HepG2 (cell line): ENCODE measurements around the gene LZTS2. TPM values are rescaled to one million over a fixed set of nuclear protein-coding genes. Genes with fewer than 3 reads are reported as not detected.

ENCODE experiments used
- ARID4A ChIP-seq: sonication (generic); formaldehyde crosslinking; IDR thresholded peaks from 2 replicates; pipeline ENCODE4 v1.5.0; 2020; ENCODE audit warnings: mild to moderate bottlenecking, missing genetic modification reagents, borderline replicate concordance
- CCAR2 ChIP-seq: fragments of 200-400 bp; formaldehyde crosslinking; optimal IDR thresholded peaks from 2 replicates; pipeline ENCODE3; 2018; ENCODE audit warnings: low read depth, mild to moderate bottlenecking, low read length, moderate library complexity
- CHD2 ChIP-seq: IDR thresholded peaks from 2 replicates; pipeline ENCODE4 v1.6.1; 2011; ENCODE audit warnings: low read depth, low read length, improper control_type of control experiment
- CREB3 ChIP-seq: sonication (generic); formaldehyde crosslinking; IDR thresholded peaks from 2 replicates; pipeline ENCODE4 v1.5.0; 2020; ENCODE audit warnings: missing genetic modification reagents
- FOXA1 ChIP-seq, 2 experiments: fragments of 450-650 bp in 1 of 2; sonication (generic) in 1 of 2; formaldehyde crosslinking in 1 of 2; IDR thresholded peaks; 2 replicates each; pipeline versions ENCODE4 v1.4.0 to v1.6.1; 2016 to 2020; ENCODE audit warnings: missing genetic modification reagents in 1 of 2
- JUND ChIP-seq: sonication (generic); formaldehyde crosslinking; IDR thresholded peaks from 2 replicates; pipeline ENCODE4 v1.8.0; 2022; ENCODE audit warnings: mild to moderate bottlenecking, missing genetic modification reagents
- LRRFIP1 ChIP-seq: sonication (generic); formaldehyde crosslinking; conservative IDR thresholded peaks from 2 replicates; pipeline ENCODE4 v1.4.0; 2020; ENCODE audit warnings: missing genetic modification reagents
- MEIS2 ChIP-seq: sonication (generic); formaldehyde crosslinking; IDR thresholded peaks from 2 replicates; pipeline ENCODE4 v1.9.0; 2021; ENCODE audit warnings: mild to moderate bottlenecking, missing genetic modification reagents
- PPARG ChIP-seq: conservative IDR thresholded peaks from 2 replicates; pipeline ENCODE4 v1.6.1; 2016; ENCODE audit warnings: missing biosample characterization, missing genetic modification reagents
- THRA ChIP-seq: sonication (generic); formaldehyde crosslinking; IDR thresholded peaks from 2 replicates; pipeline ENCODE4 v1.4.0; 2020; ENCODE audit warnings: missing genetic modification reagents, borderline replicate concordance
- ZNF337 ChIP-seq: sonication (generic); formaldehyde crosslinking; IDR thresholded peaks from 2 replicates; pipeline ENCODE4 v1.5.1; 2020; ENCODE audit warnings: missing genetic modification reagents, low read depth, mild to moderate bottlenecking, borderline replicate concordance
- ZNF367 ChIP-seq: sonication (generic); formaldehyde crosslinking; IDR thresholded peaks from 2 replicates; pipeline ENCODE4 v1.4.0; 2020; ENCODE audit warnings: missing genetic modification reagents, borderline replicate concordance
- ZNF414 ChIP-seq: sonication (generic); formaldehyde crosslinking; IDR thresholded peaks from 2 replicates; pipeline ENCODE4 v1.5.0; 2020; ENCODE audit warnings: missing genetic modification reagents
- ZNF468 ChIP-seq: sonication (generic); formaldehyde crosslinking; IDR thresholded peaks from 2 replicates; pipeline ENCODE4 v1.8.0; 2022; ENCODE audit warnings: mild to moderate bottlenecking, moderate library complexity, missing genetic modification reagents
- ZNF557 ChIP-seq: sonication (generic); formaldehyde crosslinking; IDR thresholded peaks from 2 replicates; pipeline ENCODE4 v1.4.0; 2020; ENCODE audit warnings: missing genetic modification reagents
- ZNF580 ChIP-seq: IDR thresholded peaks from 2 replicates; pipeline ENCODE4 v1.6.1; 2016; ENCODE audit warnings: low read depth, borderline replicate concordance
- ZNF720 ChIP-seq: sonication (generic); formaldehyde crosslinking; IDR thresholded peaks from 2 replicates; pipeline ENCODE4 v1.4.0; 2020; ENCODE audit warnings: missing genetic modification reagents
- ZNF782 ChIP-seq: sonication (generic); formaldehyde crosslinking; IDR thresholded peaks from 2 replicates; pipeline ENCODE4 v1.4.0; 2020; ENCODE audit warnings: missing genetic modification reagents, mild to moderate bottlenecking, borderline replicate concordance
- ZNF883 ChIP-seq: sonication (generic); formaldehyde crosslinking; IDR thresholded peaks from 2 replicates; pipeline ENCODE4 v1.5.1; 2020; ENCODE audit warnings: mild to moderate bottlenecking, missing genetic modification reagents; ENCODE audit errors: not compliant biosample characterization
- polyA plus RNA-seq, 8 experiments: library from polyadenylated mRNA; depleted of rRNA in 3 of 8; stranded (reverse) in 7 of 8; unstranded in 1 of 8; fragments of >200 nt; fragmentation: Illumina TruSeq in 4 of 8; extraction: Trizol in 4 of 8; gene quantifications; 2 replicates each; pipeline versions ENCODE4 v1.2.1 to v1.2.3, GENCODE V29; 2011 to 2016; ENCODE audit warnings: low read depth in 4 of 8, missing spikeins in 1 of 8, mixed read lengths in 1 of 8; ENCODE audit not compliant: insufficient read depth in 1 of 8
- total RNA-seq, 5 experiments: library from RNA; depleted of rRNA; stranded (reverse); fragments of >200 nt; fragmentation: Illumina TruSeq; extraction: Trizol; gene quantifications; 2 replicates each; pipeline ENCODE4 v1.2.3, GENCODE V29; 2016; ENCODE audit warnings: low read depth in 1 of 5

The LZTS2 gene
- total and polyA plus RNA-seq, 2 of the 13 experiments (the other 11 are each of a cell fraction or from before 2014, with no cell fraction given) = 43.6 to 65.6 TPM

- TF ChIP-seq ZNF468 (no peak), PPARG (CRISPR knock-in tag) (peak; percentile 54; the same call in 1 of the 2 replicates), ARID4A (CRISPR knock-in tag) (peak; percentile 71; the same call in 1 of the 2 replicates), ZNF580 (CRISPR knock-in tag) (peak; percentile 12; the same call in 1 of the 2 replicates), ZNF337 (CRISPR knock-in tag) (no peak), MEIS2 (CRISPR knock-in tag) (peak; percentile 77; the same call in 1 of the 2 replicates), ZNF782 (no peak), CREB3 (CRISPR knock-in tag) (no peak), JUND (CRISPR knock-in tag) (no peak), ZNF367 (CRISPR knock-in tag) (no peak), ZNF557 (no peak), LRRFIP1 (CRISPR knock-in tag) (no peak), FOXA1 (IDR thresholded peaks at IDR 0.05) (no peak), FOXA1 (CRISPR knock-in tag; IDR thresholded peaks at IDR 0.05) (no peak), ZNF414 (CRISPR knock-in tag) (0 out of 2 replicates have a peak, but pooled peaks have one; percentile 26), CCAR2 (no peak), CHD2 (peak; percentile 94), ZNF720 (CRISPR knock-in tag) (no peak), ZNF883 (no peak), THRA (CRISPR knock-in tag) (no peak)
Observed at GRCh38 chr10:101042667-101043362, 43.2 kb downstream of the LZTS2 start (continued).
